ENCODE data around the gene SPATA31C2.
"Not testable (repeated sequence)": the region's sequence is repeated elsewhere in the genome, so short reads cannot be mapped to it uniquely, and the experiment has no call there.

Gene SPATA31C2

GRCh38 chr9:88123413-88123812 is 14.9 kb downstream of the SPATA31C2 start:
- not testable (repeated sequence) for DNase-seq

GRCh38 chr9:88118121-88118520 is 20.2 kb downstream of the SPATA31C2 start:
- DNase-seq = not testable (repeated sequence)

- DNase-seq = not testable (repeated sequence)
Observed at GRCh38 chr9:88114968-88115612, 23.2 kb downstream of the SPATA31C2 start.

GRCh38 chr9:88114283-88114967 is 23.9 kb downstream of the SPATA31C2 start:
- not testable (repeated sequence) for DNase-seq

GRCh38 chr9:88113156-88114130 is 24.8 kb downstream of the SPATA31C2 start:
- DNase-seq = not testable (repeated sequence)

GRCh38 chr9:88110026-88110425 is 28.2 kb downstream of the SPATA31C2 start:
- DNase-seq = no peak

GRCh38 chr9:88108779-88109178 is 29.5 kb downstream of the SPATA31C2 start:
- DNase-seq = no peak

- no peak for DNase-seq
Observed at GRCh38 chr9:88106492-88106891, 31.8 kb downstream of the SPATA31C2 start.

- DNase-seq = no peak
Observed at GRCh38 chr9:88092797-88093331, 45.4 kb downstream of the SPATA31C2 start.

GRCh38 chr9:88090151-88090581 is 48.1 kb downstream of the SPATA31C2 start:
- no peak for DNase-seq

GRCh38 chr9:88087906-88088305 is 50.4 kb downstream of the SPATA31C2 start:
- no peak for DNase-seq

GRCh38 chr9:88085476-88085875 is 52.8 kb downstream of the SPATA31C2 start:
- DNase-seq = no peak

- DNase-seq = no peak
Observed at GRCh38 chr9:88084357-88085183, 53.7 kb downstream of the SPATA31C2 start.

Measured in activated CD4-positive, alpha-beta T cell treated with anti-CD3 and anti-CD28 coated beads, Interleukin-2, amount 50 U/mL, for 1 hour (primary cell).